ENCODE data around the gene PPP5C. TPM values are rescaled to one million over a fixed set of nuclear protein-coding genes. Genes with fewer than 3 reads are reported as not detected.
"Not testable (repeated sequence)": the region's sequence is repeated elsewhere in the genome, so short reads cannot be mapped to it uniquely, and the experiment has no call there.

The PPP5C gene
- polyA plus RNA-seq, 1 experiment: 123 TPM

DNA sequence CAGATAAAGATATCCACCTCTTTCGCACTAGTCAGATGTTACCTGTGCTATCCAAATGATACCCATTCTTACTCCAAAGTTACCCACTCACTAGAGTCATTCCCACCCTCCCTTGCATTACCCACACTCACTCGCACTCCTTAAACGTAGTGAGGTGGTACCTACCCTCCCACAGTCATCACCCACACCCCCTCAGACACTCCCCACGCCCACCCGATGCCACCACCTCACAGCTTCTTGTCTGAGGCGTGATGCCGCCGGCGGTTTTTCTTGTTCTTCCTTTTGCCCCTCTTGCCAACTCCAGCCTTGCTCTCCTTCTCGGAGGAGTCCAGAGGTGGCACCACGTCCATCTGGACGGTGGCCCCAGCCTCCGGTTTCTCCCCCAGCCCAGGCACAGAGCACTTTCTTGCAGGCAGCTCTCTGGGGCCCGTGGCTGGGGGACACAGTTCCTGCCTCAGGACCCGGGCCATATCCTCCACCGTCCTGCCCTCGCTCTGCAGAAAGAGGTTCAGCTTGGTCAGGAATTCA is 80.7 kb downstream of the PPP5C start:
- no peak for TF ChIP-seq CTCF (IDR thresholded peaks at IDR 0.05; ENCODE audit: insufficient read depth, low read depth, low read length)
- Histone ChIP-seq H3K4me3 (ENCODE audit: low read depth, low read length) (no peak overlapping the region), H3K27me3 (ENCODE audit: control insufficient read depth, insufficient read depth, low read length) (no peaks in the 10 kb centered on the region), H3K36me3 (ENCODE audit: control insufficient read depth, insufficient read depth, low read length) (no peaks in the 10 kb centered on the region)
- POLR2A ChIA-PET: no interaction called here
- DNase-seq (ENCODE audit: low read depth): no peak
- CTCF ChIA-PET: interaction anchor here (0.7 kb wide), 1 partner anchor 17 kb away, joined by 3 read pairs; no protein-coding TSS in a partner anchor

DNA sequence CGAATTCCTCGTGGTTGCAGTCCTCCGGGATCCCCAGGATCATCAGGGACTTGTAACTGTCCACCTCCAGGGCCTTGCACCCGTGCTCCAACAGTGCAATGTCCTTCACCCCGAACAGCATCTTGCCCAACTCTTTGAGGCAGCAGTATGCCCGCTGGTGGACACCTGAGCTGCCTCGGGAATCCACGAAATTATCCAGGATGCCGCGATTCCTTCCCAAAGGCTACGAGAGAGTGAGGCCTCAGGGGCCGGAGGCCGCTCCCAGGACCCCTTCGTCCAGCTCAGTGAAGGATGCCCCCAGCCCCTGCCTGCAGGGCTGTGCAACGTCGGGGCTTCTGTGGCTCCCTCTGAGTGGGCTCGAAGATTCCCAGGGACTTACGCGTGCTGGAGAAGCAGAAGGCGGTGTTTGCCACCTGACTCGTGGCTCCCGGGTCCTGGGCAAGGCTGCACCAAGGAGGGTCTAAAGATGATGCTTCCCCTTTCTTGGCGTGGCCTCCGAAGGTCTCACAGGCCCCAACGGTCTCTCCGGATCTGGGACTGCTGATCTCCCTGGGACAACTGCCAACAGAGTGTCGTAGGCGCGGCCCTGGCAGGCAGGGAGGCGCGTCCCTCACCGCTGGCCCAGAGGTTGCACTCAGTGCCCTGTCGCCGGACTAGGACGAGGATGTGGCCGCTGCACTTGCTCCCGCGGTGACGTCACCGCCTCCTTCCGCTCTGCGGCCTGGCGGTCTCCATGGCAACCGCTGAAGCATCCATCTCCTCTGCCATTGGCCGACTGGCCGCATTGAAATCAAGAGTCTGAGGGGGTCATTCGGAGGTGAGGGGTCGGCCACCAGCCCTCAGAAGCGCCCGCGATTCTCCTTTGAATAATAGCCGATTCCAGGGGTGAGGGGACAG is 81.6 kb downstream of the PPP5C start, which contains the start of gene PNMA8C:
PNMA8C (minus strand) TSS at position 698 of the 897 bp plus-strand sequence; CDS start at position 121, 577 bp downstream.
- no peak for DNase-seq (ENCODE audit: low read depth)
- Histone ChIP-seq H3K36me3 (ENCODE audit: control insufficient read depth, insufficient read depth, low read length) (no peaks in the 10 kb centered on the region), H3K27me3 (ENCODE audit: control insufficient read depth, insufficient read depth, low read length) (no peaks in the 10 kb centered on the region), H3K4me3 (ENCODE audit: low read depth, low read length) (peak within 1 kb of the TSS; percentile 16)
- TF ChIP-seq CTCF (IDR thresholded peaks at IDR 0.05; ENCODE audit: insufficient read depth, low read depth, low read length): no peak
- CTCF ChIA-PET: interaction anchor here (0.7 kb wide), 1 partner anchor 18 kb away, joined by 3 read pairs; no protein-coding TSS in a partner anchor
- POLR2A ChIA-PET: no interaction called here

DNA sequence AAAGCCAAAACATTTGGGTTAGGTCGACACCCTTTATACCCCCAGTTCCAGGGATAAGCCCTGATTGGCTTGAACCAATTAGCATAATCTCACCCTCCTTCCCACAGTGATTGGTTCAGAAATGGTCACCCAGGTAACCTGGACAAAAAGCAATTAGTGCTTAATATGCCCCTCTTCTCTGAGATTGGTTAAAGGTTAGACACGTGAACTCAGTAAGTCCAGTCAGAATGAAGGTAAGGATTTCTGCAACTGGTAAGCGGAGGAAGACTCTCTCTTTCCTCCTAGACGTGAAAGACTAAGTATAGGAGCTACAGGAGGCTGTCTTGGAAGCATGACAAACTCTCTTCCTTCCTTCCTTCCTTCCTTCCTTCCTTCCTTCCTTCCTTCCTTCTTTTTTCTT is 83.1 kb downstream of the PPP5C start:
- no peaks in the 10 kb centered on the region for H3K27me3 ChIP-seq (ENCODE audit: control insufficient read depth, insufficient read depth, low read length)
- no peak for DNase-seq (ENCODE audit: low read depth)
- no peak overlapping the region for H3K4me3 ChIP-seq (ENCODE audit: low read depth, low read length)
- no peak for TF ChIP-seq CTCF (IDR thresholded peaks at IDR 0.05; ENCODE audit: insufficient read depth, low read depth, low read length)
- ChIA-PET CTCF (no interaction called here), POLR2A (no interaction called here)
- H3K36me3 ChIP-seq (ENCODE audit: control insufficient read depth, insufficient read depth, low read length): no peaks in the 10 kb centered on the region

- no peak for DNase-seq (ENCODE audit: low read depth)
- no peak overlapping the region for H3K4me3 ChIP-seq (ENCODE audit: low read depth, low read length)
- 0 out of 2 replicates have a peak, but pooled peaks have one; percentile 6 for TF ChIP-seq CTCF (IDR thresholded peaks at IDR 0.05; ENCODE audit: insufficient read depth, low read depth, low read length)
- H3K36me3 ChIP-seq (ENCODE audit: control insufficient read depth, insufficient read depth, low read length): no peaks in the 10 kb centered on the region
- CTCF ChIA-PET: interaction anchor here (0.6 to 1.7 kb wide), 4 partner anchors 11 to 54 kb away, joined by 3 read pairs; no protein-coding TSS in a partner anchor
- H3K27me3 ChIP-seq (ENCODE audit: control insufficient read depth, insufficient read depth, low read length): no peaks in the 10 kb centered on the region
- POLR2A ChIA-PET: no interaction called here
Measured at GRCh38 chr19:46431824-46432223, 84.9 kb downstream of the PPP5C start.

DNA sequence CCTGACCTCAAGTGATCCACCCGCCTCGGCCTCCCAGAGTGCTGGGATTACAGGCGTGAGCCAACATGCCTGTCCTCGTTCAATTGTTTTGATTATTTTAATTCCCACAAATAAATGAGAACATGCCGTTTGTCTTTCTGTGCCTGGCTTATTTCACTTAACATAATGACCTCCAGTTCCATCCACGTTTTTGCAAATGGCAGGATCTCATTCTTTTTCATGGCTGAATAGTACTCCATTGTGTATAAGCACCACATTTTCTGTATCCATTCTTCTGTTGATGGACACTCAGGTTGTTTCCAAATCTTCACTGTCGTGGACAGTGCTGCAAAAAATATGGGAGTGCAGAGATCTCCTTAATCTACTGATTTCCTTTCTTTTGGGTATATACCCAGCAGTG is 86.6 kb downstream of the PPP5C start:
- H3K27me3 ChIP-seq (ENCODE audit: control insufficient read depth, insufficient read depth, low read length); H3K4me3 ChIP-seq (ENCODE audit: low read depth, low read length); H3K36me3 ChIP-seq (ENCODE audit: control insufficient read depth, insufficient read depth, low read length); DNase-seq (ENCODE audit: low read depth); POLR2A ChIA-PET: not testable (repeated sequence)
- CTCF ChIA-PET: interaction anchor here (1.7 kb wide), 1 partner anchor 28 kb away, joined by 3 read pairs; no protein-coding TSS in a partner anchor

Measured in BJ (cell line).